Measurements from ENCODE around the gene LGR5.

Gene LGR5

DNA sequence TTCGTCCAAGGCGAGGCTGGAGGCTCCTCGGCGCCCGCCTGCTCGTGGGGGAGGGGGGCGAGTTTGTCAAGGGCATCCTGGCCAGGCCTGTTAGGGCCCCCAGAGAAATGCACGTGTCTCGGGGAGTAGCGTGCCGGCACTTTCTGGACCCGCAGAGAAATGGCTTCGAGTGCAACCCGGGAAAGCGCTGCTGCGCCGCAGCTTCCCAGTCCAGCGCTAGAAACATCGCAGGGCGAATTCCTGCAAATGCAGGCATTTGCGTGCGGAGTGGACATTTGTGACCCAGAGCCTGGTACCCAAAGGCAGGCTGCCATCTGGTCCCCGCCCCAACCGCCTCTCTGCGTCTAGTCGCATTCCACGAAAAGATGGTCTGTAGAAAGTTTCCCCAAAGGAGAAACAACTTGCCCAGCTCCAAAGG, 756 bp downstream of the LGR5 start:
- DNase-seq = peak; percentile 5

DNA sequence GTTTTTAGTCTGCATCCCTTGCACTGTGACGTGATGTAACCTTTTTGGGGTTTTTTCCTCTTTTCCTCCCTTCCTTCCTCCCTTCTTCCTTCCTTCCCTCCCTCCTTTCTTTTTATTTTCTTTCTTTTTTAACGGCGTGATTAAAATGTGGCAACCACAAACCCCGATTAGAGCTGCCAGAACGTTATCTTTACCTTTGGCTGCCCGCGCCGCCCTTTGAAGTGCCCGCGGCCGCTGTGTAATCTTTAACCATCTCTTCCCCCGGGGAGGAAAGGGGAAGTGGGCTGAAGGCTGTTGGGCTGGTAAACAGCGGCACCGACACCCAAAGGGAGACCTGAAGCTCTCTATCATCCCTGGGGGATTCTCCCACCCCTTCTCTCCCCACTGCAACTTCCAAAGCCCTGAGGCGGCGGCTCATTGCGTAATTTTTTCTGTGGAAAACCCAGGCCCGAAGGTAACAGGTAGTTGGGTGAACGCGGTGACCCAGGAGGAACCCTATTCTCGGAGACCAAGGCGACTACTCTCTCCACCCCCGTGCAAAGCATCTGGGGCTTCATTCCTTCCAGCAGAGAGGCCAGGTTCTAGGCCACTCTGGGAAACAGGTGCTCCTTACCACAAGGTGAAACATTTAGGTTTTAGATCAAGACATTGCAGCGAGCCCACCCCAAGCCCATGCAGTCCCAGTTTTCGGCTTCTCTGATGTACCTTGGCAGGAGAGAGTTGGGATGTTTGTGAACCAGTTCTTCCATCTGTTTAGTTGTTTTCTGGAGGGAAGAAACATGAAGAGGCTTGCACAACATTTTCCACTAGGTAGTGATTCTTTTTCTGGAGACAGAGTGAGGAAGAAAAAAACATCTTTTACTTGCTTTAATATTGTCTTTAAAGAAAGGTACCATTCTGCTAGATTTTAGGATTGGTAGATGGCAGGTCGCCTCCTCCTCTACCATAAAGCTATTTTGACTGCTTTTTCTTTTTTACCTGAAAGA, 1.5 kb downstream of the LGR5 start:
- DNase-seq = peak; percentile 29

DNA sequence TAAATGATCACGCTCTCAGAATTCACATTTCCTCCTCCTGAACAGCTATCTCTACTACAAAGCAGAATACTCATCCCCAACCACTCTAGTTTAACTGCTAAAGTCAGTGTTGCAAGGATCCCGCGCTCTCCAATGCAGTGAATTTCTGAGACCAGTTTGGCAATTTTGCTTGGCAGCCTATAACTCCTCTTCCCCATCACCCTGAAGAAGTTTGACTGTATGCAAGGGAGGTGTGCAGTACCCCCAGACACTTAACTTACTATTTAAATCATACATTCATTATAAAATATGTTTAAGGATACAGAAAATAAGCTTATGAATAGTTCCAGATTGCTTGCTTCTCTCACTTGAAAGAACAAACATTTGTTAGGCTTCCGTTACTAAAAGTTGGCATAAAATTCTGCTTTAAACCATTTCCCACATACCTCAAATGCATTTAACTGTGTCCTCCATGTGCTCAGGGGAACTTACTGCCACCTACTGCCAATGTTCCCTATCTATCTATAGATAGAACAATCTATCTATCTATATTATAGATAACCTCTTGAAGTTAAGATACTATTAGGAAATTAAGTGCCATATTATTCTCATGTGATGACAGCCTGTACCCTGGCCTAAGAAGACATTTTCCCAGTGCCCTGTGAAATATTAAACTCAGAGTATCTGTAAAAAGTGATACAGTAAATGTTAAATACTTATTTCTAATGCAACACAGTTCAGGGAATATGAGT, 2.4 kb downstream of the LGR5 start:
- DNase-seq = no peak

DNA sequence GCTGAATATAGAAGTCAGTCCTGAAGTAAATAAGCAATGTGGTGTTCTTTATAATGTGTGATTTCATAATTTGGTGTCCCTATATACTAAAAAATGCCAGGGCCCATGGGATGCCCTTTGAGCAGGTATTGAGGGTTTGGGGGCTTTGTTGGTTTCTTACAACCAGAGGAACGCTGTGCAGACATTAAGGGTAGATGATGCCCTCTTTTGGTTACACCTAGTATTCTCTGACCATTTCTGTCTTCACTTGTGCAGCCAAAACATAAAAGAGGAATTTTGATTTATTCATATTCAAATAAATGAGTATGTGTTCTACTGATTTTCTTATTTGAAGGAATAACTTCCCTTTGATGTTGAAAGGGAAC, 3.0 kb downstream of the LGR5 start:
- DNase-seq = no peak

DNA sequence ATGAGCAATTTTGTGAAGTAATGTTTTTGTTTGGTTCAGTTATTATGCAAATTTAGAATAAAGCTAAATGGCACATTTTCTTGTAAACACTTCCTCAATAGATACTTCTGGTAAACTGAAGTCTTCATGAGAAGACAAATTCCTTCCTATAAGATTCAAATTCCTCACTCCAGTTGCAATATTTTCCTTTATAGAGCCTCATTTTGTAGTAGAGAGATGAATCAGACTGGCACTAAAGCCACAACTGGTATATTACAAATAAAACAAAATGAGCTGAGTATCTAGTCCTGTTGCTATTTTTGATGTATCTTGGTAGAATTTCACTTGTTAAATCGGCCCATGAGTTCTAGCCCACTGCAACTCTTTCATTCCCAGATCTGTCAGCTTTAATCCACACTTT, 5.5 kb downstream of the LGR5 start:
- DNase-seq = no peak

DNA sequence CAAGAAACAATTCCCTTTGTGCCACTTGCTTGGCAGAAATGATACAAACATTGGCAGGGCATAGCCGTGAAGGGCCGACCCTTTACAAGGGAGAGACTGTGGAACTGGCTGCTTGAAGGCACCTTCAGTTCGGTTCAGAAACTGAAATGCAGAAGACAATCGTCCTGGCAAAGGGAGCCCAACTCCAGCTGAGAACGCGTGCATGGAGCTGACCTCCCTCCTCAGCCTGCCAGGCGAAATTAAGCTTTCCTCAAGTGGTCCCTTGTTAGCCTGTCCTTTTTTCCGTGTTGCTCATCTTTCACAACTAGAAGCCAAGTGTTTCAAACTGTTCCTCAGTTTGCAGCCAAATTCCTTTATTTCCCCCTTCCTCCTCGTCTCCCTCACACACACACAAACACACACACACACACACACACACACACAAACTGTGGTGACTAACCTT, 8.1 kb downstream of the LGR5 start:
- DNase-seq = no peak

DNA sequence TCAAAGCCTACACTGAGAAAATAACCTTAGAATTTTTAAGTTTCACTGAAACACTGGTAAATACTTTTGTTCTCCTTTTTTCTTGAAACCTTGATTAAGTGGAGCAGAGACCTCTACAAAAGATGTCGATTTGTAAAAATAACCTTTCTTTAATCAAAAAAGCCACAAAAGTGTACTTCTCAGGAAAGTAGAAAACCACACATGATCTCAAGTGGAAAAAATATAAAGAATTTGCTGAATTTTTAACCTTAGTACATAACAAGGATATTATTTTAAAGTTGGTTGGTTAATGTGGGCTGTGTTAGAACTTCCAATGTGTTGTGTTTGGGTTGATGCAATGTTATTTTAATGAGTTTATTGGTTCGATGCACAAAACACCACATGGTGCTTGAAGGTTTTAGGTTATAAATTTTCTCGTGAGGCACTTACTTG, 8.6 kb downstream of the LGR5 start:
- no peak for DNase-seq

- DNase-seq = no peak
Observed at GRCh38 chr12:71449373-71450070, 9.9 kb downstream of the LGR5 start.

DNA sequence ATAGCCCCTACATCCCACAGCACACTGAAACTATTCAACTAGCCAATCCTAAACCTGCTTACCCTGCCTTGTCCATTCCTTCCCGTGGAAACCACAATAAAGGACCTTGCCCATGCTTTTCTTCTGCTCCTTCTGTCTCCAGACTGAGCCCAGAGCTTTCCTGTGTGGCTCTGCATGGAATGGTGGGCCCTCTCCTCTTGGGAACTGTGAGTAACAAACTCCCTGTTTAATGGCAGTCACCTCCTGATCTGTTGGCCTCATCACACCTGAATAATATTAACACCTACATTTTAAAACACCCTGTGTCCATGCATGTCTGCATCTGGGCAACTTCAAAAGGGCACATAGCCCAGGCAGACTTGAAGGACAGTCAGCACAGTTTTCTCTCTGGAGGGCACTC, 12.4 kb downstream of the LGR5 start:
- no peak for DNase-seq

DNA sequence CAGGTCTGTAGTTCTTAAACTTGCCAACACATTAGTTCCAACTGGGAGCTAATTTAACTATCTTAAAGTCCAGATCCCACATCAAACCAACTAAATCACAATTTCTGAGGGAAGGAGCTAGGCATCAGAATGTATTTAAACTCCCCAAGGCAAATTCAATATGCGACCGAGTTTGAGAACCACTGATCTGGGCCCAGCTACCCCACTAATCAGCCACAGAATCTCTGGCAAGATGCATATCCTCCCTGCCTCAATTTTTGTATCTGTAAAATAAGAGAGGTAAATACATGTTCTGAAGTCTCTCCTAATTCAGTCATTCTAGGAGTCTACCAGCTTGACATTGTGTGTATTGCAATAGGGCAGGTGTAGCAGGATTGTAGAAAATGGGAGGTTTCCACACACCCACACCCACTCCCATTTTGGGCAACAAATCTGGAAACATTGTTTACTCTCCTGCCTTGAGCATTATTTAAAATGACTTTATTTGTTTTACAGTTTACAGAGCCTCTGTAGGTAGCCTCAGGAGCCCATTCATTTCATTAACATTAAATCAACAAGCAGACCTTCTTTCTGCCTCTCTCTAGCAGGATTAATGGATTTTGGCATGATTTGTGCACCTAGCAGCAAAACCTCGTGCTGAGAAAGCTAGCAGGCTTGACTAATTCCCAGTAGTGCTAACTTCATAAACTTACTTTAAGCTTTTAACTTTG, 15.6 kb downstream of the LGR5 start:
- DNase-seq = no peak

DNA sequence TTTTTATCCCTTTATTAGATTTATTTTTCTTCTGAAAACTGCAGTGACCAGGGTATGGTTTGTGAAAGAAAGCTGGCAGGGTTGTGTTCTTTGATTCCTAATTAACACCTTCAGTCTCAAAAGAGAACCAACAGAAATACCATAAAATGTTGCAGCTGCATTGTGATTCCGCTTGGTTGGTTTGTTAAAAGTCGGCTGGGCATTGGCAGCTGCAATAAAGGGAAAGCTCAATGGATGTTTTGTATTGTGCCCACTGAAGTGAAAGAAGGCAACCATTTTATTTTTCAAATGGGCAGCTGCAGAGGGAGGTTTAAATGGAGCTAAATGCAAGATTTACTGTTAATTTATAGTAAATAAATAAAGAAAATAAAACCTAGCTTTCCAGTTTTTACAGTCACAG, 16.7 kb downstream of the LGR5 start:
- DNase-seq = no peak

GRCh38 chr12:71456990-71457389, 17.4 kb downstream of the LGR5 start:
- DNase-seq = no peak

DNA sequence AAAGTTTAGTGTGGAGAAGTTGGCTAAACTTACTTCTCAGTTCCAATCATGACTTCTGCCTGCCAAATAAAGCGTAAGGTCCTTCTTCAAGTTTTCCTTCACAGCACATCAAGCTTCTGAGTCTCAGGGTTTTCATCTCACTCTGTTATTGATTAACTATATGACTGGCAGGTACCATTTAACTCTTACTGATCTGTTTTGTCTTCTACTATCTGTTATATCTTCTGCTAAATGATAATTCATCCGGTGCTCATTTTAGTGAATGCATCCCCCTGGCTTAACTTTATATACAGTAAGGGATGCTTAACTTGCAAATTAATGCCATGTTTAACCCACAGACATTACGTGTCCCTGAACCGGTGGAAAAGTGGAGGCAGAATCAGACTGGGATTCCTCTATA, 20.7 kb downstream of the LGR5 start:
- no peak for DNase-seq

DNA sequence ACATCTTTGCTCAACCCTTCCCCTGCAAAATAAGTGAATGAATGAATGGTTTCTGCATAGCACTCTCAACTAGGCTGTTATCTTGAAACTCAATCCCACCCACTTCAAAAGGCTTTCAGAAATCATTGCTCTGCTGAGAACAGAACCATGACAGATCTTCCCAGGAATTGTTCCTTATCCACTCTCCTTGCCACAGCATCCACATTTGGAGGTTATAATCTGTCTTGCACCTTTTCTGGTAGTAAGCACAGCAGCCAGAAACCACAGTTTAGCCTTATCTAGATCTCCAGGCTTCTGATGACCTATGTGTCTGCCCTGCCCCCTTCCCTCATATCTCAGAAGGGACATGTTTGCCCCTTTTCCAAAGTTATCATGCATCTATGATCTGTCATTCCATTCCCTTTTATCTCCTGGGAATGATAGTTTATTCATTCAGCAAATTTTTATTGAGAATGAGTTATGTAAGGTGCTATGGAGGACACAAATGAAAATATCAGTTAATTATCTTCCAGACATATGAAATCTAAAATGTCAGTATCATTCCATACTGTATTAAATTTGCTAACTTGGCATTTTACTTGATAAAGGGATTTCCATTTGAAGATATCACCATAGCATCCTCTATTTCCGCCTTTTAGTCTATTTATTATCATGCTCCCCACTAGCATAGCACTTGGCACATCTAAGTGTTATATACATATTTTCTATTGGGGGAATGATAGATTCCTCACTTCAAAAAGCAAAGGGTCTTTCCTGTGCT, 21.4 kb downstream of the LGR5 start:
- no peak for DNase-seq

DNA sequence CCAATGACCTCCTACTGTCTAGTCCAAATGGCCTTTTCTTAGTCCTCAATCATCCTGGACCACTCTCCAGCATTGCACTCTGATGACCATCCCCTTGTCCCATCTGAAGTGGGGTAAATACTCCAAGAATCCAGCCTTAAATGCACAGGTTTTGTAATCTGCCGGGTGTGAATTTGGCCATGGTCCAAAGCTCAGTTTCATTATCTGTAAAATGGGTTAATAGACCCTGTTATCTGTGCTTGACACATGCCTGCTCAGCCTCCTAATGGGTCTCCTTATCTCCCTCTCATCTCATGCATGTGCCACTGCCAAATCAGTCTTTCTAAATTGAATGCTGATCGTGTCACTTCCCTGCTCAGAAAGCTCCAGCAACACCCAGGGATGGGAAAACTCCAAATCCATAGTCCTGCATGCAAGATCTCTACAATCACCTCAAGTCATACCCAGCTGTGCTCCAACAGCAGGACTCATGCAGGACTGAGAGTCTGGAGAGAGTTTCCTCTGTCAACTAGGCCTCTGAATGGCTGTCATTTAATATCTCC, 22.3 kb downstream of the LGR5 start:
- DNase-seq = no peak

DNA sequence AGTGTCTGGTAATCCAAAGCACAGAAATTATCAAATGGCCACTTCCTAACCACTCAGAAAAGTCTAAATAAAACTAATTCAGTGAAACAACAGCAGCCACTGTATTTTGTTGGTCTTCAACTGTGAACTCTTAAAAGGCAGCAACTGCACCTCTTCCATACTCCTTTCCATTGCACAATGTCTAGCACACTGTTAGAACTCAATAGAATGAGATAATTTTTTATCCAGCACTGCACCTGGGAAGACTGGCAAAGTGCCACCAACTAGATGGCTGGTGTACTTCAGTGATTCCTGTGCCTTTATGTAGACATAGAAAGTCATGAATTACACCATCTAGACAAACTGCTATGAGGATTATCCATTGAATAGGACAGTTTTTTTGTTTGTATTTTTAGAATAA, 26.2 kb downstream of the LGR5 start:
- no peak for DNase-seq

DNA sequence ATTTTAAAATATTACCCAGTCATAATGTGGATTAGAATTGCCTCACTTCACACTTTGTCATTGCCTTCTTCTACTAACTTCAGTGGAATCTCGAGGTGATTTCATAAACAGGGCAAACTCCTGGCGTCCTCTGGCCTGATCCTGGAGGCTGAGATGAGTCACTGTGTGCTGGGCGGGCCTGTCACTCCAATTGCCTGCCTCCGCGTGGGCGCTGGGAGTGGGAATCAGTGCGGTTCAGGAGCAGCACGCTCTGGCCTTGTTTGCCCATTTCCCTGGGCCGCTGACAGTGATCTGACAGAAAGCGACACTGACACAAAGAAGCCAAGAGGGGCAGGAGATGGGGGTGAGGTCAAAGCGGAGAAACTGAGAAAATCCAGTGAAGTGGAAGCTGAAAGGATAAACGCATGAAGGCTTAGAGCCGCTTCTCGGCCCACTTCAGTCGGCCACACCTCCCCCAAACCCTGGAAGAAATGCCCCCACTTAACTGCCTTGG, 29.7 kb downstream of the LGR5 start:
- DNase-seq = no peak

GRCh38 chr12:71472441-71472911, 32.9 kb downstream of the LGR5 start:
- DNase-seq = no peak

DNA sequence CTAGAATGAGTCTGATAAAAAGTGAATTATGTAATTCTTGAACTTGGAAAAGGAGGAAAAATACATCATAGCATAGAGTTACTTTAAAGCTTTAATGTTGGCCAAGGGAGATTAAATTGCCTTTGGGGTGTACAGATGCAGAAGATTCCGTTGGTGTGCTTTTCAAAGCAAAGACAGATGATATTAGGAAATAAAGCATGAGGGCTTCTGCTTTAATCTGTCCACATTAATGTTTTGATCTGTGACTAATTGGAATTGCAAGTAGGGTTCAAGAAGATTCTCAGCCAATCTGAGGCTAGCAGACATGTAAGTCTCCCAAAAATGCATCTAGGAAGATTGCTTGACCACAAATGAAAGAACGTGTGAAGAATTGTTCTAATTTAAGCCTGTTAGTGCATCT, 35.2 kb downstream of the LGR5 start:
- DNase-seq = no peak

DNA sequence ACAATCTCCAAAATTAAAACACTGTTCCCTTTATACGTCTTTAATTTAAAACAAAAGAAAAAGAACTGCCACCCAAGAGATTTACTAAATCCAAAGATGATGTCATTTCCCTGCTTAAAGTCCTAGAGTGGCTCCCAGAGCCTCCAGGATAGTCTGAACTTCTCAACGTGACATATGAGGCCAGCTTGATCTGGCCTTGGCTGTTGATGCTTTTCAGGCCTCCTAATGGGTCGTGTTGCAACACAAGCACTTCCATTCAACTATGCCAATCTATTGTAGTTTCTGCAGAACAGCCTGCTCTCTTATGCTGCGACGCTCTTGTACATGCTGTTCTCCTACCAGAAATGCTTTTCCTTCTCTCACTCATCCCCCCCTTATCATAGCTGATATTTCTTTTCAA, 35.7 kb downstream of the LGR5 start:
- DNase-seq = no peak

GRCh38 chr12:71476513-71476912, 36.9 kb downstream of the LGR5 start:
- no peak for DNase-seq

Measured in activated CD4-positive, alpha-beta T cell treated with anti-CD3 and anti-CD28 coated beads, Interleukin-2, Interleukin-6, amounts not matched to agents 100 ng/mL and 50 ng/mL, durations not matched to agents 16 hours and 8 hours (primary cell).